ENCODE measurements around the gene ZC3HAV1. TPM values are rescaled to one million over a fixed set of nuclear protein-coding genes. Genes with fewer than 3 reads are reported as not detected.

Gene ZC3HAV1
- total and polyA plus RNA-seq, 9 of the 15 experiments (the other 6 are each of a cell fraction or from before 2014, with no cell fraction given) = 11.9 to 40.5 (median 23.9) TPM

- intact Hi-C loops (cut with micrococcal nuclease) = loop anchor here (5.0 kb wide), 1 partner anchor 43 kb away; no protein-coding TSS in a partner anchor
- Histone ChIP-seq H3K27ac (ENCODE audit: extremely low read depth, low read depth, low read length) (no peak overlapping the region), H2AFZ (ENCODE audit: low read depth, low read length) (no peak overlapping the region), H3K79me2 (ENCODE audit: control insufficient read depth, insufficient read depth, low read length) (no peaks in the 10 kb centered on the region), H3K4me2 (ENCODE audit: insufficient read depth, low read length) (no peak overlapping the region), H3K9me3 (replicated peaks; ENCODE audit: control insufficient read depth, insufficient read depth, low read depth, low read length) (no peaks in the 10 kb centered on the region), H4K20me1 (replicated peaks; ENCODE audit: control insufficient read depth, insufficient read depth, low read length) (no peaks in the 10 kb centered on the region), H3K4me1 (replicated peaks in 1 of 2; ENCODE audit: control insufficient read depth in 2 of 2, insufficient read depth in 2 of 2, low read length in 2 of 2) (no peaks in the 10 kb centered on the region), H3K27me3 (ENCODE audit: control insufficient read depth in 2 of 2, insufficient read depth in 2 of 2, low read length in 2 of 2) (no peaks in the 10 kb centered on the region), H3K36me3 (ENCODE audit: control insufficient read depth, insufficient read depth, low read length) (peaks cover 89% of the 10 kb centered on the region), H3K4me3 (no peak overlapping the region), H3K9ac (ENCODE audit: insufficient read depth in 1 of 2, low read depth in 2 of 2, low read length in 2 of 2) (no peak overlapping the region), H3K9me1 (ENCODE audit: control insufficient read depth, insufficient read depth, low read length) (no peaks in the 10 kb centered on the region)
- DNase-seq (ENCODE audit: extremely low read depth in 1 of 4, low spot score in 3 of 4) (no peak), ATAC-seq (no peak), FAIRE-seq (no peak)
- no peak for TF ChIP-seq ARID2 (IDR thresholded peaks at IDR 0.05)
- in situ Hi-C loops (cut with MboI) = no loop called here
- 44% methylated on average over 1 of the region's 1 CpG for WGBS (ENCODE audit: insufficient coverage, low coverage, missing lambda C conversion rate)
- ChIA-PET CTCF (ENCODE audit: low intra/inter-chr PET ratio) (no interaction called here), POLR2A (interaction anchor here (0.7 to 2.2 kb wide), 7 partner anchors 9 to 1321 kb away, joined by 3 to 6 read pairs (median 4); no protein-coding TSS in a partner anchor)
- no TSS peak for BruUV-seq (replicated peaks)
Measured at GRCh38 chr7:139059905-139060304, 49.6 kb downstream of the ZC3HAV1 start.

GRCh38 chr7:139058943-139059342, 50.6 kb downstream of the ZC3HAV1 start:
- BruUV-seq (replicated peaks) = no TSS peak
- FAIRE-seq = no peak
- ChIA-PET CTCF (ENCODE audit: low intra/inter-chr PET ratio) (no interaction called here), POLR2A (interaction anchor here (1.4 to 2.2 kb wide), 3 partner anchors 10 to 20 kb away, joined by 3 to 6 read pairs (median 5); no protein-coding TSS in a partner anchor)
- 79% methylated on average over 5 of the region's 5 CpGs for WGBS (ENCODE audit: insufficient coverage, low coverage, missing lambda C conversion rate)
- Histone ChIP-seq H4K20me1 (replicated peaks; ENCODE audit: control insufficient read depth, insufficient read depth, low read length) (no peaks in the 10 kb centered on the region), H3K9ac (ENCODE audit: insufficient read depth in 1 of 2, low read depth in 2 of 2, low read length in 2 of 2) (no peak overlapping the region), H3K4me2 (ENCODE audit: insufficient read depth, low read length) (no peak overlapping the region), H3K9me1 (ENCODE audit: control insufficient read depth, insufficient read depth, low read length) (no peaks in the 10 kb centered on the region), H3K27me3 (ENCODE audit: control insufficient read depth in 2 of 2, insufficient read depth in 2 of 2, low read length in 2 of 2) (no peaks in the 10 kb centered on the region), H2AFZ (ENCODE audit: low read depth, low read length) (no peak overlapping the region), H3K9me3 (replicated peaks; ENCODE audit: control insufficient read depth, insufficient read depth, low read depth, low read length) (no peaks in the 10 kb centered on the region), H3K27ac (ENCODE audit: extremely low read depth, low read depth, low read length) (no peak overlapping the region), H3K4me3 (no peak overlapping the region), H3K4me1 (replicated peaks in 1 of 2; ENCODE audit: control insufficient read depth in 2 of 2, insufficient read depth in 2 of 2, low read length in 2 of 2) (peaks cover 0 to 3% of the 10 kb centered on the region in 2 experiments; a peak in 1 of 5 replicates), H3K79me2 (ENCODE audit: control insufficient read depth, insufficient read depth, low read length) (no peaks in the 10 kb centered on the region), H3K36me3 (ENCODE audit: control insufficient read depth, insufficient read depth, low read length) (peaks cover 89% of the 10 kb centered on the region)
- no peak for DNase-seq (ENCODE audit: extremely low read depth in 1 of 4, low spot score in 3 of 4)
- intact Hi-C loops (cut with micrococcal nuclease) = loop anchor here (5.0 kb wide), 1 partner anchor 42 kb away; no protein-coding TSS in a partner anchor
- in situ Hi-C loops (cut with MboI) = no loop called here
- ATAC-seq = no peak
- no peak for TF ChIP-seq MECOM (CRISPR knock-in tag; IDR thresholded peaks at IDR 0.05)
- no peak for TF ChIP-seq CEBPG (CRISPR knock-in tag; IDR thresholded peaks at IDR 0.05)
- TF ChIP-seq CEBPG (tag; conservative IDR thresholded peaks at IDR 0.05 in 1 of 2, IDR thresholded peaks at IDR 0.05 in 1 of 2) = 0 out of 4 replicates have a peak, but pooled peaks of 1 of the 2 experiments have one; percentile 28
- TF ChIP-seq JUN (IDR thresholded peaks at IDR 0.05; ENCODE audit: borderline replicate concordance, low read depth, low read length) = no peak
- TF ChIP-seq JUN (CRISPR knock-in tag; IDR thresholded peaks at IDR 0.05; ENCODE audit: borderline replicate concordance) = no peak
- TF ChIP-seq ZNF140 (CRISPR knock-in tag; IDR thresholded peaks at IDR 0.05) = no peak
- peak; percentile 31; the same call in 1 of the 2 replicates for TF ChIP-seq ATF3 (IDR thresholded peaks at IDR 0.05)
- no peak for TF ChIP-seq ATF3 (CRISPR knock-in tag; conservative IDR thresholded peaks at IDR 0.05)
- no peak for TF ChIP-seq ZNF41 (CRISPR knock-in tag; conservative IDR thresholded peaks at IDR 0.05)
- TF ChIP-seq ZNF395 (CRISPR knock-in tag; IDR thresholded peaks at IDR 0.05) = no peak
- TF ChIP-seq MYBL2 (IDR thresholded peaks at IDR 0.05; ENCODE audit: low read depth) = no peak
- no peak for TF ChIP-seq MYBL2 (CRISPR knock-in tag; IDR thresholded peaks at IDR 0.05; ENCODE audit: borderline replicate concordance)
- TF ChIP-seq KAT8 (IDR thresholded peaks at IDR 0.05; ENCODE audit: low read depth) = no peak
- no peak for TF ChIP-seq ZNF134 (CRISPR knock-in tag; conservative IDR thresholded peaks at IDR 0.05)
- no peak for TF ChIP-seq FUS (optimal IDR thresholded peaks at IDR 0.05; ENCODE audit: low read depth, low read length)

Measured in K562 (cell line).